ENCODE measurements around the gene BCL6B.

GRCh38 chr17:6989779-6990178, 33.1 kb upstream of the BCL6B start:
- no peak for TF ChIP-seq CTCF (IDR thresholded peaks at IDR 0.05; ENCODE audit: low read length)
- no peak for TF ChIP-seq EZH2phosphoT487 (IDR thresholded peaks at IDR 0.05; ENCODE audit: low read length)
